GM13977 (cell line): ENCODE data around the gene RPL36A.

Experiments used
- DNase-seq: peaks from one replicate; pipeline ENCODE4 v3.0.0; 2012; ENCODE audit warnings: low spot score
- in situ Hi-C: fragments of 300-500 bp; cut with MboI; formaldehyde crosslinking; loops from one replicate; pipeline ENCODE4 v1.12.0; 2022; ENCODE audit warnings: low sequenced_read_pairs, low pct_unique_long_range_greater_than_20kb, mixed read lengths, inconsistent platforms; ENCODE audit not compliant: unreplicated experiment
- TF ChIP-seq, protein P1 (sequence below): IDR thresholded peaks from 2 replicates; pipeline ENCODE4 v1.5.1; 2012; ENCODE audit warnings: mild to moderate bottlenecking, control low read depth; ENCODE audit not compliant: insufficient read depth; ENCODE audit errors: extremely low read depth, missing control alignments

Gene RPL36A

DNA sequence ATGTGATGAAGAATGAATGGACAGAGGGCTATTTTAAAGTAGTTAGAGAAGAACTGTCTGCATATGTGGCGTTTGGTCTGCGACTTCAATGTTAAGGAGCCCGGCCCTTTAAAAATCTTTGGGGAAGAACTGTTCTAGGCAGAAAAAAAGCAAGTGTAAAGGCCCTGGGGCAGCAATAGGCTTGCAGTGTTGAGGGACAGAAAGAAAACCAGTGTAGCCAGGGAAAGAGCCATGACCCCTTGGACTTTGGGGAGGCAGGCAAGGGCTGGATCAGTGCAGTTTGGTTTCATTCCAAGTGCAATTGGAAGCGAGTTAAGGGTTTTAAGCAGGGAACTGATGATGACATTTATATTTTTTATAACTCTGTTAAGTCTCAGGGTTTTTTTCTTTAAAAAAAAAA, 9.0 kb downstream of the RPL36A start:
- in situ Hi-C loops = no loop called here
- TF ChIP-seq, protein P1, sequence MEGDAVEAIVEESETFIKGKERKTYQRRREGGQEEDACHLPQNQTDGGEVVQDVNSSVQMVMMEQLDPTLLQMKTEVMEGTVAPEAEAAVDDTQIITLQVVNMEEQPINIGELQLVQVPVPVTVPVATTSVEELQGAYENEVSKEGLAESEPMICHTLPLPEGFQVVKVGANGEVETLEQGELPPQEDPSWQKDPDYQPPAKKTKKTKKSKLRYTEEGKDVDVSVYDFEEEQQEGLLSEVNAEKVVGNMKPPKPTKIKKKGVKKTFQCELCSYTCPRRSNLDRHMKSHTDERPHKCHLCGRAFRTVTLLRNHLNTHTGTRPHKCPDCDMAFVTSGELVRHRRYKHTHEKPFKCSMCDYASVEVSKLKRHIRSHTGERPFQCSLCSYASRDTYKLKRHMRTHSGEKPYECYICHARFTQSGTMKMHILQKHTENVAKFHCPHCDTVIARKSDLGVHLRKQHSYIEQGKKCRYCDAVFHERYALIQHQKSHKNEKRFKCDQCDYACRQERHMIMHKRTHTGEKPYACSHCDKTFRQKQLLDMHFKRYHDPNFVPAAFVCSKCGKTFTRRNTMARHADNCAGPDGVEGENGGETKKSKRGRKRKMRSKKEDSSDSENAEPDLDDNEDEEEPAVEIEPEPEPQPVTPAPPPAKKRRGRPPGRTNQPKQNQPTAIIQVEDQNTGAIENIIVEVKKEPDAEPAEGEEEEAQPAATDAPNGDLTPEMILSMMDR = no peak
- no peak for DNase-seq

DNA sequence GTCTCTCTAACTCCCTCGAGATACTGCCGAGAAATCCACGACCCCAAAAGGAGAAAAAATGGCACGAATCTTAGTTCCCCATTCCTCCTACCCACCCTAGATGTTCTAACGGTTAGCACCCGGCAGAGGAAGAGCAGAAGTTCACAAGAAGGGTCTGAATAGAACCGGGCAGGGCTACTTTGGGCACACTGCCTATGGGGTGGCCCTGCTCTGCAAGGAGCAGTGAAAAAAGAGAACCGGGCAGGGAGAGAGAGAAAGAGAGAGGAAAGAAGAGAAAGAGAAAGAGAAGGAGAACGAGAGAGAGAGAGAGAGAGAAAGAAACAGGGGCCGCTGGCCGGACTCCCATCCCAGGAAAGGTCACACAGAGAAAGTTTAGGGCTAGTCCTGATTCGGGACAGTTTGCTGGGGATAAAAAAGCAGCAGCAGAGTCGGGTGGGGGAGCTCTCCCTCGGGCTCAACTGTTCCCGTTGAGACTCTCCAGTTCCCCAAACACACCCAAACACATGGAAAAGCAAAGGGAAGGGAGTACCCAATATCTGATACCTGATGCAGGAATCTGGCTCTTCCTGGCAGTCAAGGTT, 16.4 kb downstream of the RPL36A start:
- no peak for DNase-seq
- in situ Hi-C loops = no loop called here
- TF ChIP-seq, protein P1 = no peak

DNA sequence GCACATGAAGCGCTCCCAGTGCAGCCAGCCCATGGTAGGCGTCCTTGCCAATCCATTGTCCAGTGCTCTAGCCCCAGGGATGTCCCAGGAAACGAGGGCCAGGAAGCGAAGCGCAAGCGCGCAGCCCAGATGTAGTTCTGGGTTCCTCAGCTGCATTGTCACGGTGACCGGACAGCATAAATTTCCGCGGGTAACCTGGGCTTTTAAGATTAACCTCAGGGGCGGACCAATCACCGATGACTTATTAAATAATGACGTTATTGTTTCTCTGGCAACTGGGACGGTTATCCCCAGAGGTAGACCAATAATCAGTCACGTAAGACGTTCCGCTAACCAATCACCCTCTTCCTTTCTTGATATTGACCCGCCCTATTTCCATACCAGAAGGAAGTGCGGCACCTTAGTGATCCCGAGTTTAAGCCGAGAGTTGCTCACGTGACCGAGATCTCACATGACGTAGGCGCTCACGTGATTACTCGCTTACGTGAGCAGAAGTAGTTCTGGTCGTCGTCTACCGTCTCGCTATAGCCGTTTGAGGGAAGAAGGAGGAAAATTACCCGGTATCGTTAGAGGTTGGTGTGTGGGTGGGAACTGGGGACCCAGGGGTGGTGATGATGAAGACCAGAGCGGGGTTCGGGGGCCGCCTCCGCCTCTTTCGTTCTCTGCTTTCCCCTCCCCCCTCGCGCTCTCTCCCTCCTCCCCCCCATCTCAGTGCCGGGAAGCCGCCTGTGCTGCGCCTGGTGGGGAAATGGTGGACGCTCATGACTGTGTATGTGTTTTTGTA, 17.1 kb downstream of the RPL36A start, which contains the start of the genes GLA and HNRNPH2:
Gene GLA (minus strand): TSS at position 178 of the 784 bp plus-strand sequence. CDS start 22 bp downstream, at position 156.
Gene HNRNPH2 (plus strand): TSS at position 475 of the 784 bp plus-strand sequence. CDS start 3,767 bp downstream, outside the sequence.
- peak; percentile 80 for DNase-seq
- in situ Hi-C loops = no loop called here
- TF ChIP-seq, protein P1 = no peak

DNA sequence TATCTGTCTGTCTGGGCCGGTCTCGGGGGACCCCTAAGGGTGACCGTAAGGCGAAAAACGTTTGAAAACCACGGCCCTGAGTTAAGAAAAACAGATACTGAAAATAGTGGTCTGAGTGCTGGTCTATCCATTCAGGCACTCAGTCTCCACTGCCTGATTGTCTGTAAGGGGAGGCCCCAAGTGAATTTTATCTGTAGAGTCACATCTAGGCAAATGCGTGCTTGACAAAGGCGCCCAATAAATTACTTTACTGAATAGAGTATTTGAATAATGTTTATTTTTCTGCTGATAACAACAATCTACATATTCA, 17.7 kb downstream of the RPL36A start:
- TF ChIP-seq, protein P1 = no peak
- DNase-seq = no peak
- in situ Hi-C loops = no loop called here

DNA sequence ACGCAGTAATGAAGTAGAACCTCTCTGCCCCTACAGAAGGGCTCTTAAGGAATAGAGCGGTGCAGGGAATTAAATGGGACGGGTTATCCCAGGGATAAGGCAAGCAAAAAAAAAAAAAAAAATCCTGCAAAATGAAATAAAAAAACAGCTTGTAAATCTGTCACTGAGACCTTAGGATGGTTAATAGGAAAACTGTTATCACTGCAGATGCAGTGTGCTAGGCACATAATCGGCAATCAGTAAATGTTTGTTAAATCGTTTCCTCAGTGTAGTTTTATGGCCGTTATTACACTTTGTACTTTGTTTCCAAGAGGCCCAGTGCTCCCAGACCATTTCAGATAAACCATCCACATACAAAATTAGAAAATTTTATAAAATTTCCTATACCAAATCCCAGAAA, 18.2 kb downstream of the RPL36A start:
- in situ Hi-C loops = no loop called here
- DNase-seq = no peak
- TF ChIP-seq, protein P1 = no peak

DNA sequence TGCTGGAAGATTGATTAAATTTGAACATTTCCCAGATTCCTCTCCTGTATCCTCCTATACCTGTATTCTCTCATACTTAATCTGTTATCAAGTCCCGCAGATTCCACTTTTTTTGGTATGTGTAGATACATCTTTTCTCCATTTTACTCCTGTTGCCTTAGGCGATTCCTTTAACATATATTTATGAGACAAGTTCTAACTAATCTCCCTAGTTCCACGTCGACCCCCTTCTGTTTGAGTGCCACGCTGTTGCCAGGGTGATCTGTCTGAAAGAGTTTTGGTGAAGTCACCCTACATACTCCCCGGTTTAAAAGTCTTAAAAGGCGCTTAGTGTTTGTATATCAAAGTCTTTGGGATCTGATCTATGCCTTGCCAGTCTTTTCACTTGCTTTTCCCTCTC, 19.6 kb downstream of the RPL36A start:
- no peak for DNase-seq
- in situ Hi-C loops = loop anchor here (10.0 kb wide), 1 partner anchor 394 kb away; no protein-coding TSS in a partner anchor
- TF ChIP-seq, protein P1 = no peak
